Measurements from ENCODE around the gene C11orf91.
"Not testable (repeated sequence)": the region's sequence is repeated elsewhere in the genome, so short reads cannot be mapped to it uniquely, and the experiment has no call there.

Gene C11orf91

DNA sequence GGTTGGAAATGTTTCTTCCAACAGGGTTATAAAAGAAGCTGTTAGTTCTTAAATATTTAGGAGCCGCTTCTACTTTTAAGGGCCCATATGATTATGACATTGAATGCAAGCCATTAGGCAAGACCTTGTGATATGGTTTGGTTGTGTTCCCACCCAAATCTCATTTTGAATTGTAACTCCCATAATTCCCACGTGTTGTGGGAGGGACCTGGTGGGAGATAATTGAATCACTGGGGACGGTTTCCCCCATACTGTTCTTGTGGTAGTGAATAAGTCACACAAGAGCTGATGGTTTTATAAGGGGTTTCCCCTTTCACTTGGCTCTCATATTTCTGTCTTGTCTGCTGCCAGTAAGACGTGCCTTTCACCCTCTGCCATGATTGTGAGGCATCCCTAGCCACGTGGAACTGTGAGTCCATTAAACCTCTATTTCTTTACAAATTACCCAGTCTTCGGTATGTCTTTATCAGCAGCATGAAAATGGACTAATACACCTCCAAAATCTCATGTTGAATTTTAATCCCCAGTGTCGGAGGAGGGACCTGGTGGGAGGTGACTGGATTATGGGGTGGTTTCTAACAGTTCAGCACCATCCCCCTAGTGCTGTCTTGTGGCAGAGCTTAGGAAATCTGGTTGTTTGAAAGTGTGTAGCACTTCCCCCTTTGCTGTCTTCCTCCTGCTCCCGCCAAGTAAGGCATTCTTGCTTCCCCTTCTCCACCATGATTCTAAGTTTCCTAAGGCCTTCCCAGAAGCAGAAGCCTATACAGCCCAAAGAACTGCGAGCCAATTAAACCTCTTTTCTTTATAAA, 31.3 kb upstream of the C11orf91 start:
- H3K36me3 ChIP-seq (ENCODE audit: control insufficient read depth, insufficient read depth, low read length): no peaks in the 10 kb centered on the region
- no peaks in the 10 kb centered on the region for H3K27me3 ChIP-seq (ENCODE audit: control insufficient read depth, insufficient read depth, low read length)
- no peak overlapping the region for H3K9ac ChIP-seq (ENCODE audit: low read length)
- no peak overlapping the region for H3K4me3 ChIP-seq (ENCODE audit: low read length)
- H3K4me1 ChIP-seq (ENCODE audit: control insufficient read depth, insufficient read depth, low read length): peaks cover 28% of the 10 kb centered on the region
- no peaks in the 10 kb centered on the region for H3K9me3 ChIP-seq (ENCODE audit: control insufficient read depth, low read length)

DNA sequence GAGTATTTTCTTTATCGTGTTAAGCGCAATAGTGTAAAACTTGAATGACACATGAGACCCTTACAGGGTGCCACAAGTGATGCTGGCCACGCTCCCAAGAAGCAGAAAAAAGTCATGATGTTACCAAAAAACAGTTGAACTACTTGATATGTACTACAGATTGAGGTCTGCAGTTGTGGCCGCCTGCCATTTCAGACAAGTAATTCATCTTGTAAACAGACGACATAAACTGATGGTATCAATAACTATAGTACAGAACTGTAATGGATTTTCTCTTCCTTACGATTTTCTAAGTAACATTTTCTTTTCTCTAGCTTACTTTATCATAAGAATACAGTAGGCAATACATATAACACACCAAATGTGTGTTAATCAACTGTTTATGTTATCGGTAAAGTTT, 30.1 kb upstream of the C11orf91 start:
- no peak overlapping the region for H3K9ac ChIP-seq (ENCODE audit: low read length)

DNA sequence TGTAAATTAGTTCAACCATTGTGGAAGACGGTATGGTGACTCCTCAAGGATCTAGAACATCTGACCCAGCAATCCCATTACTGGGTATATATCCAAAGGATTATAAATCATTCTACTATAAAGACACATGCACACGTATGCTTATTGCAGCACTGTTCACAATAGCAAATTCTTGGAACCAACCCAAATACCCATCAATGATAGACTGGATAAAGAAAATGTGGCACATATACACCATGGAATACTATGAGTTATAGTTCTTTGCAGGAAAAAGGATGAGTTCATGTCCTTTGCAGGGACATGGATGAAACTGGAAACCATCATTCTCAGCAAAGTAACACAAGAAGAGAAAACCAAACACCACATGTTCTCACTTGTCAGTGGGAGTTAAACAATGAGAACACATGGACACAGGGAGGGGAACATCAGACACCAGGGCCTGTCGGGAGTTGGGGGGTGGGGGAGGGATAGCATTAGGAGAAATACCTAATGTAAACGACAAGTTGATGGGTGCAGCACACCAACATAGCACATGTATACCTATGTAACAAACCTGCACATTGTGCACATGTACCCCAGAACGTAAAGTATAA, 28.5 kb upstream of the C11orf91 start:
- H3K4me3 ChIP-seq (ENCODE audit: low read length); H3K9me3 ChIP-seq (ENCODE audit: control insufficient read depth, low read length); H3K27me3 ChIP-seq (ENCODE audit: control insufficient read depth, insufficient read depth, low read length); H3K36me3 ChIP-seq (ENCODE audit: control insufficient read depth, insufficient read depth, low read length); H3K9ac ChIP-seq (ENCODE audit: low read length): not testable (repeated sequence)
- peaks cover 29% of the 10 kb centered on the region for H3K4me1 ChIP-seq (ENCODE audit: control insufficient read depth, insufficient read depth, low read length)

More for the DNA sequence above, 30.1 kb upstream of the C11orf91 start:
- no peaks in the 10 kb centered on the region for H3K9me3 ChIP-seq (ENCODE audit: control insufficient read depth, low read length)
- H3K27me3 ChIP-seq (ENCODE audit: control insufficient read depth, insufficient read depth, low read length): no peaks in the 10 kb centered on the region
- no peak overlapping the region for H3K4me3 ChIP-seq (ENCODE audit: low read length)
- H3K4me1 ChIP-seq (ENCODE audit: control insufficient read depth, insufficient read depth, low read length): peaks cover 24% of the 10 kb centered on the region
- no peaks in the 10 kb centered on the region for H3K36me3 ChIP-seq (ENCODE audit: control insufficient read depth, insufficient read depth, low read length)

DNA sequence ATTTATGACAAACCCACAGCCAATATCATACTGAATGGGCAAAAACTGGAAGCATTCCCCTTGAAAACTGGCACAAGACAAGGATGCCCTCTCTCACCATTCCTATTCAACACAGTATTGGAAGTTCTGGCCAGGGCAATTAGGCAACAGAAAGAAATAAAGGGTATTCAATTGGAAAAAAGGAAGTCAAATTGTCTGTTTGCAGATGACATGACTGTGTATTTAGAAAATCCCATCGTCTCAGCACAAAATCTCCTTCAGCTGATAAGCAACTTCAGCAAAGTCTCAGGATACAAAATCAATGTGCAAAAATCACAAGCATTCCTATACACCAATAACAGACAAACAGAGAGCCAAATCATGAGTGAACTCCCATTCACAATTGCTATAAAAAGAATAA, 26.9 kb upstream of the C11orf91 start:
- H3K4me1 ChIP-seq (ENCODE audit: control insufficient read depth, insufficient read depth, low read length): peaks cover 31% of the 10 kb centered on the region

DNA sequence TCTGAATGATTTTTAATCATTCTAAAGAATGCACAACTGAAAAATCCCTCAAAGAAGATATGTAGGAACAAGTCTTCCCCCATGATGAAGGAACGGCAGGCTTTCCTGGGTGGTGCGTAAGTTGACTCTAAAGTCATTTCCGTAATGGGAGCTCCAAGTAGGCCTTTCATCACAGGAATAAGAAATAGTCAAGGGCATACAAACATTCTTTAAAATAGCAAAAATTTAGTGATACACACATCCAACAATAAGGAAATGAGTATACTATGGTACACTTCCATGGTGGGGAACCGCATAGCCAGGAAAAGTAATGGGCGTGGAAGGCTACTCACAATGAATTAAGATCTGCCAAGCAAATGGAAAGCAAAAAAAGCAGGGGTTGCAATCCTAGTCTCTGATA, 24.9 kb upstream of the C11orf91 start:
- peaks cover 35% of the 10 kb centered on the region for H3K4me1 ChIP-seq (ENCODE audit: control insufficient read depth, insufficient read depth, low read length)

More for the DNA sequence above, 26.9 kb upstream of the C11orf91 start:
- H3K9me3 ChIP-seq (ENCODE audit: control insufficient read depth, low read length); H3K36me3 ChIP-seq (ENCODE audit: control insufficient read depth, insufficient read depth, low read length); H3K9ac ChIP-seq (ENCODE audit: low read length); H3K4me3 ChIP-seq (ENCODE audit: low read length); H3K27me3 ChIP-seq (ENCODE audit: control insufficient read depth, insufficient read depth, low read length): not testable (repeated sequence)

DNA sequence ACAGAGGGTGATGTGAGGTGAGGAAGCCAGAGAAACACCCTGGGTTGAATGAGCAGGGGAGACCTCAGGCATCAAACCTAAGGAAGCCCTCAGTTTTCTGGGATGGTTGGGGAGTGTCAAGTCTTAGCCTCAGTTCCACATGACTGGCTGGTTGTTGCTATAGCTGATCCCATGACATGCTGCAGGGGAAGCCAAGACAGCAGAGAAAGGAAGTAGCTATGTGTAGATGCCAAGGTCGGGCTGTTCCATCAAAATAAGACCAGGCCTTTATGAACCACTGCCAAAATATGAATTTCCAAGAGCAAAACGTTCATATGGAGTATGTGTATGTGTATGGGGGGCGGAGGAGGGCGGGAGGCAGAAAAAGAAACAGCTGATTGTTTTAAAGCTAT, 24.0 kb upstream of the C11orf91 start:
- H3K27me3 ChIP-seq (ENCODE audit: control insufficient read depth, insufficient read depth, low read length): no peaks in the 10 kb centered on the region
- H3K9me3 ChIP-seq (ENCODE audit: control insufficient read depth, low read length): no peaks in the 10 kb centered on the region
- H3K4me1 ChIP-seq (ENCODE audit: control insufficient read depth, insufficient read depth, low read length): peaks cover 35% of the 10 kb centered on the region
- peaks cover 10% of the 10 kb centered on the region for H3K36me3 ChIP-seq (ENCODE audit: control insufficient read depth, insufficient read depth, low read length)
- no peak overlapping the region for H3K9ac ChIP-seq (ENCODE audit: low read length)
- no peak overlapping the region for H3K4me3 ChIP-seq (ENCODE audit: low read length)

More for the DNA sequence above, 24.9 kb upstream of the C11orf91 start:
- H3K4me3 ChIP-seq (ENCODE audit: low read length): no peak overlapping the region
- no peak overlapping the region for H3K9ac ChIP-seq (ENCODE audit: low read length)
- H3K27me3 ChIP-seq (ENCODE audit: control insufficient read depth, insufficient read depth, low read length): no peaks in the 10 kb centered on the region
- H3K9me3 ChIP-seq (ENCODE audit: control insufficient read depth, low read length): no peaks in the 10 kb centered on the region
- peaks cover 10% of the 10 kb centered on the region for H3K36me3 ChIP-seq (ENCODE audit: control insufficient read depth, insufficient read depth, low read length)

DNA sequence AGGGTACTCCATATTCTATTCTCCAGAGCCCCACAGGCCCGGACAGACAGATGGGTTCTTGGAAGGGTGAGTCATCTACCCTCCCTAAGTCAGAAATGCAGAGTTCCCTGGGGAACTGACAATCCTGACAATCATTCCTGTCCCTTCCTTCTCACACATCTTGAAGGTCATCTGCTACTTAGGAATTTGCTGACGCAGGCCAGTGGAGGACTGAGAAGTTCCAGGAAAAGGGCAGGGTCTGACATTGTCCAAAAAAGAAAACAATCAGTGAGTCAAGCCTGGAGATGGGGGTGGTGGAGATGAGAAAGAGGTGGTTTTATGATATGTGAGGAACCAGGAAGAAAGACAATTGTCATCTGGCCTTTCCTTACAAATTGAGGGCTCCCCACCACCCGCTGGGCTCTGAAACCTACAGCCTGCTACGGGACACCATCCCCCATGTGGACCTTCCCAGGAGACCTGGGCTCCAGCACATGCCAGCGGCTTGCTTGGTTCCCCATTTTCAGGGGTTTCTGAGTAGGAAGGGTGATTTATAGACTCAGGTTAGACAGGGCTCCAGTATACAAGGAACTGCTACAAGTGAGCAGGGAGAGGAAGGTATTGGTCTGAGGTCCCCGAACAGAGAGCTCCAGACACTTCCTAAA, 22.7 kb upstream of the C11orf91 start:
- peaks cover 10% of the 10 kb centered on the region for H3K36me3 ChIP-seq (ENCODE audit: control insufficient read depth, insufficient read depth, low read length)
- H3K4me3 ChIP-seq (ENCODE audit: low read length): no peak overlapping the region
- no peak overlapping the region for H3K9ac ChIP-seq (ENCODE audit: low read length)
- no peaks in the 10 kb centered on the region for H3K27me3 ChIP-seq (ENCODE audit: control insufficient read depth, insufficient read depth, low read length)
- H3K4me1 ChIP-seq (ENCODE audit: control insufficient read depth, insufficient read depth, low read length): peaks cover 35% of the 10 kb centered on the region
- no peaks in the 10 kb centered on the region for H3K9me3 ChIP-seq (ENCODE audit: control insufficient read depth, low read length)

DNA sequence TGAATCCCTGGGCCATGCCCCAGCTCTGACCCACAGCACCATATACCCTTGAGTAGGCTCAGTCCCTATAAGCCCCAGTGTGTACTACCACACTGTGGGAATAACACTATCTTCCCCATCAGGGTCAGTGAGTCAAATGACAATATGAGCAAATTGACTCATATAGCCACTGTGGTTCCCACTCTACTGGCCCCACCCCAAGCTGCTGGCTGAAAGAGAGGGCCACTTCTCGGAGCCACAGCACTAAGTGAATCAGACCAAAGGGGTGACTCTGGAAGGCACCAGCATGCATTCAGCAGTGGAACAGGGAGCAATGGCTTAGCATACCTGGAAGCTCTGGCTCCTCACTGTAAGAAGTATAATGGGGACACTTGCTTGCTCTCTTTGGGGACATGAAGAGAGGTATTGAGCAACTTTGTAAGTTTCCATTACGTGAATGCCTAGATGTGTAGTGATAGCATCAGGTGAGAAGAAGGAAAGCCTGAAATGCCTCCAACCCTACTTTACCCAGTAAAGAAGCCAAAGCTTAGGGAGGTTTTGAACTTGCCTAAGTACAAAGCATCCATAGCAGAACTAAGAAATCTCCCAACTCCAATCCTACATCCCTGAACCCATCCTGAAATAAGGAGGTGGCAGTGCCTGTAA, 22.1 kb upstream of the C11orf91 start:
- peaks cover 35% of the 10 kb centered on the region for H3K4me1 ChIP-seq (ENCODE audit: control insufficient read depth, insufficient read depth, low read length)
- no peaks in the 10 kb centered on the region for H3K9me3 ChIP-seq (ENCODE audit: control insufficient read depth, low read length)
- H3K9ac ChIP-seq (ENCODE audit: low read length): no peak overlapping the region
- no peaks in the 10 kb centered on the region for H3K27me3 ChIP-seq (ENCODE audit: control insufficient read depth, insufficient read depth, low read length)
- H3K4me3 ChIP-seq (ENCODE audit: low read length): no peak overlapping the region
- H3K36me3 ChIP-seq (ENCODE audit: control insufficient read depth, insufficient read depth, low read length): peaks cover 10% of the 10 kb centered on the region

DNA sequence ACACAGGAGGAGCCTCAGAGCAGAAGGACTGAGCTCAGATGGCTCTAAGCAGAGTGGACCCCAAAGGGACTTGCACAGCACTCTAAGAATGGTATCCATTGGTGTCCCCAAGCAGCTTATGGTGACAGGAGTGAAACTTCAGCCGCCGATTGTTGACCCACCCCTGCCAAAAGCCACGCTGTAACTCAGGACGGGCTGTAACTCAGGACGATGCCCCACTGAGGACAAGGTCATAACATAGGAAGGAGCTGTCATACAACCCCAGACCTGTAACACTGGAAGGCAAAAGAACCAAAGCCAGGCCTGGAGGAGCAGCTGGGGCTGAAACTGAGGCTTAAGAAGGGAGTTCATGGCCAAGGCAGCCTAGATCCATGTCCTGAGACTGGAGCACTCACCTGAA, 21.4 kb upstream of the C11orf91 start:
- H3K4me1 ChIP-seq (ENCODE audit: control insufficient read depth, insufficient read depth, low read length): peaks cover 35% of the 10 kb centered on the region
- H3K4me3 ChIP-seq (ENCODE audit: low read length): no peak overlapping the region
- H3K9me3 ChIP-seq (ENCODE audit: control insufficient read depth, low read length): no peaks in the 10 kb centered on the region
- H3K9ac ChIP-seq (ENCODE audit: low read length): no peak overlapping the region
- H3K36me3 ChIP-seq (ENCODE audit: control insufficient read depth, insufficient read depth, low read length): peaks cover 10% of the 10 kb centered on the region
- no peaks in the 10 kb centered on the region for H3K27me3 ChIP-seq (ENCODE audit: control insufficient read depth, insufficient read depth, low read length)

DNA sequence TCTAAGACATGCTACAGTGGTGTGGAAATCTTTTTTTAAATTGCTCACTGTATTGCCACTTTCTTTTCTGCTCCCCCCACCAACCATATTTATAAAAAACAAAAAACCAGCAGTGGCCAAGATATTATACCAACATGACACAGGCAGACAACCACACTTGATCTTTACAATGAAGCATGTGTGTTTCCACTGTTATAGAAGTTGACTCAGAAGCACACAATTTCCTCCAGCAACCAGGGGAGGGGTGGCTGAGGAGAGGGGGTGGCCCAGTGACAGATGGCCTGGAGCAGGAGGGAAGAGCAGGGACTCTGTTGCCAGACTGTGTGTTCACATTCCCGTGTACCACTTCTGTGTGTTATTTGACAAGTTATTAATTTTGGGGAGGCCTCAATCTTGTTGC, 20.8 kb upstream of the C11orf91 start:
- H3K4me1 ChIP-seq (ENCODE audit: control insufficient read depth, insufficient read depth, low read length): peaks cover 40% of the 10 kb centered on the region
- peaks cover 15% of the 10 kb centered on the region for H3K36me3 ChIP-seq (ENCODE audit: control insufficient read depth, insufficient read depth, low read length)
- H3K9me3 ChIP-seq (ENCODE audit: control insufficient read depth, low read length): no peaks in the 10 kb centered on the region
- H3K4me3 ChIP-seq (ENCODE audit: low read length): no peak overlapping the region
- H3K27me3 ChIP-seq (ENCODE audit: control insufficient read depth, insufficient read depth, low read length): no peaks in the 10 kb centered on the region
- H3K9ac ChIP-seq (ENCODE audit: low read length): no peak overlapping the region

DNA sequence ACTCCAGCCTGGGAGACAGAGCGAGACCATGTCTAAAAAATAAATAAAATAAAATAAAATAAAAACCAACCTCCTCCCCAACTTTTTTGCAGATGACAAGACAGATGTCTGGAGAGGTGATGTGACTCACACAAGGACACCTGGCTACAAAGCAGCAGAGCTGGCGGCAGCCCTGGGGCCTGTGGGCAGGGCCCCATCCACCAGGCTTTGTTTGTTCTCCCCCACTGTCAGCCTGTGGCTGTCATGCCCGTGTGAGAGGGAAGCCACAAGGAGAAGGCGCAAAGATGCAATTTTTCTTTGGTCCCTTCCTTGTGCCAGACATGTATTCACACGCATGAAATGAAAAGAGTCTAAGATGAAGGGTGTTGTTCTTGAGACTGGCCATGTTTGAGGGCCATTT, 19.0 kb upstream of the C11orf91 start:
- H3K36me3 ChIP-seq (ENCODE audit: control insufficient read depth, insufficient read depth, low read length): peaks cover 17% of the 10 kb centered on the region
- H3K4me3 ChIP-seq (ENCODE audit: low read length): no peak overlapping the region
- H3K9me3 ChIP-seq (ENCODE audit: control insufficient read depth, low read length): no peaks in the 10 kb centered on the region
- no peaks in the 10 kb centered on the region for H3K27me3 ChIP-seq (ENCODE audit: control insufficient read depth, insufficient read depth, low read length)
- no peak overlapping the region for H3K9ac ChIP-seq (ENCODE audit: low read length)
- H3K4me1 ChIP-seq (ENCODE audit: control insufficient read depth, insufficient read depth, low read length): peaks cover 43% of the 10 kb centered on the region

DNA sequence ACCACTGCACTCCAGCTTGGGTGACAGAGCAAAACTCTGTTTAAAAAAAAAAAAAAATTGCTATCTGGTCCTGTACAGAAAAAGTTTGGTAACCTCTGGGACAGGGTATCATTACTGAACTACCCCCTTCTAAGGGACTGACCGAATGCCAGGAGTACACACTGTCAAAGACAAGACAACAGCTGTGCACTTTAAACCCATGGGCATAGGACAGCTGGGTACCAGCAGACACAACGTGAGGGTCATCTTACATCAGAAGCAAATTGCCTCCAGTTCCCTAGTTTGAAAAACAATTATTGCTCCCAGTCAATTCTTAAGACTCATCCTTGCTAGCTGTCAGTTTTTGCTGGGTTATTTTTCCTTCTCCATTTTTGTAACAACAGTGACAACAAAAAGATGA, 17.8 kb upstream of the C11orf91 start:
- Histone ChIP-seq H3K9ac (ENCODE audit: low read length) (no peak overlapping the region), H3K4me1 (ENCODE audit: control insufficient read depth, insufficient read depth, low read length) (peaks cover 40% of the 10 kb centered on the region), H3K4me3 (ENCODE audit: low read length) (no peak overlapping the region), H3K9me3 (ENCODE audit: control insufficient read depth, low read length) (no peaks in the 10 kb centered on the region), H3K36me3 (ENCODE audit: control insufficient read depth, insufficient read depth, low read length) (peaks cover 17% of the 10 kb centered on the region), H3K27me3 (ENCODE audit: control insufficient read depth, insufficient read depth, low read length) (no peaks in the 10 kb centered on the region)

All from mucosa of stomach (tissue), 1 donor.